Motor neuron (in vitro differentiated cells): ENCODE measurements around the gene RASA2. TPM values are rescaled to one million over a fixed set of nuclear protein-coding genes. Genes with fewer than 3 reads are reported as not detected.
"Not testable (repeated sequence)": the region's sequence is repeated elsewhere in the genome, so short reads cannot be mapped to it uniquely, and the experiment has no call there.

Experiments
- ATAC-seq, 8 experiments: fragments of 200-7000 bp; cut with Tn5 transposase; replicated peaks in 6 of 8; 2 replicates each; pipeline ENCODE4 v1.8.0; 2021; ENCODE audit warnings: mild to moderate bottlenecking in 8 of 8, moderate library complexity in 8 of 8
- H3K27ac ChIP-seq, 2 donors: fragments of 250-450 bp; sonication (Bioruptor Pico); 2 replicates each; pipeline ENCODE4 v1.9.0; 2021; ENCODE audit warnings: antibody characterized with exemption in 2 of 2, mild to moderate bottlenecking in 2 of 2, moderate library complexity in 1 of 2
- H3K4me1 ChIP-seq, 2 donors: fragments of 250-450 bp; sonication (Bioruptor Pico); replicated peaks in 1 of 2; 2 replicates each; pipeline ENCODE4 v1.6.1; 2021; ENCODE audit warnings: antibody characterized with exemption in 2 of 2, mild to moderate bottlenecking in 2 of 2, moderate library complexity in 1 of 2
- H3K4me3 ChIP-seq, 5 donors: fragments of 250-450 bp; sonication (Bioruptor Pico); 2 replicates each; pipeline ENCODE4 v1.9.0; 2021; ENCODE audit warnings: antibody characterized with exemption in 5 of 5, mild to moderate bottlenecking in 5 of 5, moderate library complexity in 4 of 5
- WGBS, 10 experiments: fragments of 450-650 bp; shearing (Covaris generic); methylation state at CpG; one replicate each; pipeline ENCODE4 v1.0.0; 2022; 5-methylcytosine and 5-hydroxymethylcytosine counted together
- in situ Hi-C, 9 experiments: fragments of 400-800 bp; cut with MboI; loops; one replicate each; pipeline ENCODE4 v1.15.0; 2021; ENCODE audit warnings: low sequenced_read_pairs in 9 of 9, low pct_unique_long_range_greater_than_20kb in 2 of 9; ENCODE audit not compliant: unreplicated experiment in 9 of 9
- total RNA-seq, 8 experiments: library from RNA; unstranded; fragments of 300-600 nt; gene quantifications; 2 replicates each; pipeline versions ENCODE4 v1.2.3 to v1.2.4, GENCODE V29; 2022

Gene RASA2
- total RNA-seq, 8 experiments from 2014 or later, result 6.8 to 19.0 (median 11.0) TPM

DNA sequence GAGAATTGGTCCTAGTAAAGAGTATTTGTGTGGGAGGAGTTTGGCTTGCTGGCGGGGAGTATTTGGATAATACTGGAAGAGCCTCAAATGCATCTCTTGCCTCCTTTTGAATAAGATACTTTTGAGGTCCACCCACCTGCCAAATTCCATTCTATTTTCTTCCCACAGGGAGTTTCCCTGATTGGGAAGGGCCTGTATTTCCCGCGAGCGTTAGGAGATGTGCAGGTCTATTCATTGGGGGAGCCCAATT is 406 bp upstream of the RASA2 start:
- H3K4me1 ChIP-seq, result peaks cover 15 to 22% of the 10 kb centered on the region in 2 donors
- in situ Hi-C loops, result no loop called here
- peak in 1 of 8 experiments; percentile 40 for ATAC-seq
- H3K4me3 ChIP-seq, result peak overlapping the region; percentile 72 to 99 (median 90)
- H3K27ac ChIP-seq, result no peak overlapping the region
- WGBS, 10 experiments, result 0 to 60% (median 0%) methylated on average over 1 to 3 of the region's 4 CpGs; no CpG with 5 or more reads in 3 of the 10 experiments

DNA sequence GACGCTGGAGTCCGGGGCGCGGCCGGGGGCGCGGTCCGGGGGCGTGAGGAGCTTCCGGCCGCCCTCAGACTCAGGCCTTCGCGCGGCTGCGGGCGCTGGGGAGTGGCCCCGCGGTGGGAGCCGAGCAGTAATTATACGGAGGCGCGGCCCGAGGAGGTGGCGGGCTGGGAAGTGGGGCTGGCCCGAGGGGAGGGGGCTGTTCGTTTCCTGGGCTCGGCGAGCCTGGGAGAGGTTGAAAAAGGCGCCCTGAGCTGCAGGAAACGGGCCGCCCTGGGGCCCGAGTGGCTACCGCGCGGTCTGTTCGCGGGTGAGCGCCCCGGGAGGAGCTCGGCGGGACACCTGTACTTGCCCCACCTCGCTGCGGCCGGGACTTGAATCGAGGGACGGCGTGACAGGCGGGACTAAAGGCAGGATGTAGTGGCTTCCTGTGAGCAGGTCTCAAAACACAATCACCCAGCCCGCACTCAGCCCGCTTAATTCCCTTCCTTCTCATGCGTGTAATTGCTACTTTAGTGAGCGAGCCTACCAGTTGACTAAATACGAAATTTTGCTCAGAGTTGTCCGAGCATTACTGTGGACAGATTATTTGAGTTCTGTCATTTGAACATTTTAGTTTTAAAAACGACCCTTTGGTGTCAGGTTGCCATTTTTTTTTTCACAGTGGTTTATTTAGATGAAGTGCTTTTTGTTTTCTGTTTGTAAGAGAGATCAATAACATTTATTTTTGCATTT is 860 bp downstream of the RASA2 start:
- Histone ChIP-seq H3K4me3 (peak overlapping the region; percentile 72 to 99 (median 90)), H3K27ac (peak overlapping the region; percentile 83 to 91), H3K4me1 (peaks cover 15 to 22% of the 10 kb centered on the region in 2 donors)
- 0 to 2% (median 0%) methylated on average over 1 to 13 of the region's 55 CpGs; no CpG with 5 or more reads in 1 of the 10 experiments for WGBS, 10 experiments
- peak in 3 of 8 experiments; percentile 50 to 71 (median 50) for ATAC-seq
- in situ Hi-C loops, result no loop called here

DNA sequence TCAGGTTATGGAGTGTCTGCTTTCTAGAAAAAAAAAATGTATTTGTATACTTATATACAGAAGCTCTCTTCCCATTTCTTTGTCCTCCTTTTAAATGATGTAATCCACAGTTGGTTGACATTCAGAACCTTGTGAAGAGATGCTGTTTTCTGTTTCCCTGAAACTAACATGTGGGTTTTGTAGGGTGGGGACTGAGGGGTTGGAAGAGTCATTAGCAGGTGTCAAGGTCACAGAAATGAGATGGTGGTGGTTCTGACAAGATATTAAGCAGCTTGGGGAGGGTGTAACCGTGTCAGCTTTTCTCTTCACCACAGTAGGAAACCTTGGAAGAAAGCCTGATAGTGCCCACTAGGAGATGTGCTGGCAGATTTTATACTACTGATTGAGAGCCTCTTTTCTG is 2.4 kb downstream of the RASA2 start:
- 60 to 100% (median 71%) methylated on average over 1 of the region's 1 CpG; no CpG with 5 or more reads in 5 of the 10 experiments for whole genome bisulfite sequencing, 10 experiments
- in situ Hi-C loops, result no loop called here
- H3K27ac ChIP-seq, result no peak overlapping the region
- ATAC-seq, result no peak
- H3K4me1 ChIP-seq, result peaks cover 15 to 22% of the 10 kb centered on the region in 2 donors
- H3K4me3 ChIP-seq, result peak overlapping the region in 2 of 5 donors; percentile 4 to 90

DNA sequence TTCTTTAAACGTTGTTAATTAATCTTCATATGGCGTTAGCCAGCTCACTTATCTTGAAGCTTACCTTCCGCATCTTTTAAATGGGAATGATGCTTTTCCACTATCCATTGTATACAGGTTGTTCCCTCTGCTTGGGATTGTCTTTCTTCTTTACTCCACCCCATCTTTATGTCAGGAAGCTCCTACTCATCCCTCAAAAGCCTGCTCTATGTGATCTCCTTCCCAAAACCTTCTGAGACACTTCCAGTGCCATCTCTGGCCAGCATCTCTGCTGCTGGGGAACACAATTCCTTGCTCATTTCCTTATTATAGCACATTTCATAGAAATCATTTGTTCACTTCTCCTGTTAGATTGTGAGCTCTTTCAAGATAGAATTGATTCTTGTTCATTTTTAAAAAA is 4.3 kb downstream of the RASA2 start:
- in situ Hi-C loops, result no loop called here
- no peak for ATAC-seq
- Histone ChIP-seq H3K27ac (no peak overlapping the region), H3K4me1 (peaks cover 13 to 21% of the 10 kb centered on the region in 2 donors), H3K4me3 (no peak overlapping the region)
- 70 to 100% (median 93%) methylated on average over 1 to 3 of the region's 3 CpGs; no CpG with 5 or more reads in 1 of the 10 experiments for WGBS, 10 experiments

DNA sequence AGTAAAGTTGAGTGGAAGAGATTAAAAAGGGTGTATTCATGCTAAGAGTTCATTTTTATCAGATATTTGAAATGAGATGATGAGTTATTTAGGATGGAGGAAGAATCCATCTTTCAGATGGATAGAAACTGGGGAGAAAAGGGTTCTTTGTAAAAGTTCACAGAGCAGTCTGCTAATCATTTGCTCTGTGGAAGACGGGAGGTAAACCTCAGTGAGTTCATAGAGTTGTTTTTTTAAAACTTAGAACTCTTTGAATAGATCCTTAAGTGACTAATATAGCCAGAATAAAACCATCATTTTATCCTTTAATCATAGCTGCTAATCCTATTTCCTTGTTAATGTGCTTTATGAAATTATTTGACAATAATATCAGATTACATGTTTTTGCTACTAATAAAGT is 5.1 kb downstream of the RASA2 start:
- in situ Hi-C loops, result no loop called here
- peaks cover 9 to 16% of the 10 kb centered on the region in 2 donors for H3K4me1 ChIP-seq
- no peak overlapping the region for H3K4me3 ChIP-seq
- no peak overlapping the region for H3K27ac ChIP-seq
- 60 to 100% (median 80%) methylated on average over 1 of the region's 1 CpG; no CpG with 5 or more reads in 5 of the 10 experiments for WGBS, 10 experiments
- ATAC-seq, result no peak

DNA sequence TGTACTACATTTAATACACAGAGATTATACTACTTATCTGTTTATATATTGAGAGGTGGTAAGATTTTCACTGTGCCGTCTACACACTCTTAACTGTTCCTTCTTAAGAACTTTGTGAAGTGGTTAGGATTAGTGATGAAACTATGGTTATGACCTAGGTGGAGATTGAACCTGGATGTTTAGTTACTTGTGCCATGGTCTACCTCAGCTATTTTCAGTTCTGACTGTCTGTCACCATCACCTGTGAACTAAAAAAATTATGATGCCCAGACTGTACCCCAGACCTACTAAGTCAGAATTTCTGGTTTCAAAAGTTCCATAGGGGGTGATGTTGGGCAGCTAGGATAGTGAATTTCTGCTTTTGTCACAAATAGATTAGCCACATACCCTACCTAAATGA is 6.4 kb downstream of the RASA2 start:
- Histone ChIP-seq H3K4me3 (no peak overlapping the region), H3K4me1 (peaks cover 9 to 15% of the 10 kb centered on the region in 2 donors), H3K27ac (no peak overlapping the region)
- ATAC-seq, result no peak
- WGBS, 10 experiments, result 80 to 100% (median 100%) methylated on average over 1 of the region's 1 CpG; no CpG with 5 or more reads in 3 of the 10 experiments
- in situ Hi-C loops, result no loop called here

DNA sequence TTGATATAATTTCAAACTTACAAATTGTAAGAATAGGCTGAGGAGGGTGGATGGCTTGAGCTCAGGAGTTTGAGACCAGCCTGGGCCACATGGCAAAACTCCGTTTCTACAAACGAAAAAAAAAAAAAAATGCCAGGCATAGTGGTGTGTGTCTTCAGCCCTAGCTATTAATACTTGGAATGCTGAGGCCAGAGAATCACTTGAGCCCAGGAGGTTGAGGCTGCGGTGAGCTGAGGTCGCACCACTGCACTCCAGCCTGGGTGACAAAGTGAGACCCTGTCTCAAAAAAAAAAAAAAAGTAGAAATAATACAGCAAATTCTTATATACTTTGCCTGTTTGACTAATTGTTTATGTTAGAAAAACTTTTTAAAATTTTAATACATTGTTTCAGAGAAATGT is 10.8 kb downstream of the RASA2 start:
- ATAC-seq, H3K4me1 ChIP-seq, H3K27ac ChIP-seq, H3K4me3 ChIP-seq, in situ Hi-C loops: not testable (repeated sequence)
- 59 to 100% (median 80%) methylated on average over 1 to 4 of the region's 4 CpGs; no CpG with 5 or more reads in 2 of the 10 experiments for WGBS, 10 experiments

DNA sequence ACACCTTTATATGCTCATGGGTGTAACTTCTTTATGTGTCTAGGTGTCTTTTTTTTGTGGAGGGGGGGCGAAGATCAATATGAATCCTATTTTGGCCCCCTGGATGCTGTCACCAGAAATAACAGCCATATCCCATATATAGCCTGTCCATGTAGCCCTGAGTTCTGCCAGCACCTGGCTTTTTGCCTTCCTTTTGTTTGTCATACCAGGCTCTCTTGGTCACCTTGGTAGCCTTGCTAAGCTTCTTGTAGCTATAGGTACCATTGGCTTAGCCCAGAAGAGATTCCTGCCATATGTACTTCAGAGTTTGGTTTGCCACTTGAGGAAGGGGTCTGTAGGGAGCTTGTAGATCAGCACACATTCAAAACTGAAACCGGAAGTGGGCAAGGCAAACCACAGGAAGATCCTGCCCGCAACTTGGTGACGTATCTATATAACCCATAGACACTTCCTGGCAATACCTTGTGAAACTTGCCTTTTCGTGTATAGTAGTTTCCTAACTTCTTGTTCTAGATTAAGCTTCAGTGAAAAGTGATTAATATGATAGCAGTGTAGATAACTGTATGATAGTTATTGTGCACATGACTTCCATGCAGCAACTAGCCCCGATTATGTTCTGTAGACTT is 11.9 kb downstream of the RASA2 start:
- in situ Hi-C loops, result no loop called here
- 80 to 100% (median 94%) methylated on average over 2 to 6 of the region's 6 CpGs; no CpG with 5 or more reads in 2 of the 10 experiments for WGBS, 10 experiments

DNA sequence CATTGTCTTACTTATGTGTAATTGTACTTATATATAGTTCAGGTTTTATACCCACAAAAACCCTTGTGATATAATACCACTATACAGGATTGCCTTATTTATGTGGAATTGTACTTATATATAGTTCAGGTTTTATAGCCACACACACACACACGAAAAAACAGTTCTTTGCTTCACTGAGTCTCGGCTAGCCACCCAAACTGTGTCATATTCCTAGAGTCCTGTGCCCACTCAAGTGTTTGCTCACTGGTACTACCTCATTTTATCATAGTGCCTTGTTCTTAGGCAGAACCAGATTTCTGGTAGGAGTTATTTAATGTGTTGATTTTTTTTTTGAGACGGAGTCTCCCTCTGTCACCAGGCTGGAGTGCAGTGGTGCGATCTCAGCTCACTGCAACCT is 12.5 kb downstream of the RASA2 start:
- Histone ChIP-seq H3K27ac (no peak overlapping the region), H3K4me3 (no peak overlapping the region), H3K4me1 (no peaks in the 10 kb centered on the region)
- 83 to 100% (median 100%) methylated on average over 2 to 4 of the region's 4 CpGs; no CpG with 5 or more reads in 1 of the 10 experiments for WGBS, 10 experiments
- ATAC-seq, result no peak
- in situ Hi-C loops, result no loop called here

More for the DNA sequence above, 11.9 kb downstream of the RASA2 start:
- H3K27ac ChIP-seq, result no peak overlapping the region
- H3K4me3 ChIP-seq, result no peak overlapping the region
- no peaks in the 10 kb centered on the region for H3K4me1 ChIP-seq
- ATAC-seq, result peak in 1 of 8 experiments; percentile 78

DNA sequence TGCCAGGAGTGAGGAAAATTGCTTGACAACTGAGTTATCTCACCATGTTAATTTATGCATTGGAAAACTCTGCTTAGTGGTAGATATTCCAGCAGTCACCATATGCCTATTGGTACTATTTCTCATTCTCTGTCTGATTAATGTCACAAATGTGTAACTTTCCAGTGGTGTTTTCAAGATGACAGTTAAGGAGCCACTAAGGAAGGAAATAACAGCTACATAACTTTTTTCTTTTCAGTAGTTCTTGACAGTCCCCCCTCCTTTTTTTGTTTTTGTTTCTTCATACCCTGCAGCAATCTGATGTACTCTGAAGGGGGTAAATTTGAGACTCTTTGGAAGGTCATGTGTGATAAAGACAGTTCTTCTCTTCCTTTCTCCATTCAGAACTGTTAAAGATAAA is 13.1 kb downstream of the RASA2 start:
- ATAC-seq, result no peak
- in situ Hi-C loops, result no loop called here
- H3K4me1 ChIP-seq, result no peaks in the 10 kb centered on the region
- H3K27ac ChIP-seq, result no peak overlapping the region
- H3K4me3 ChIP-seq, result no peak overlapping the region

DNA sequence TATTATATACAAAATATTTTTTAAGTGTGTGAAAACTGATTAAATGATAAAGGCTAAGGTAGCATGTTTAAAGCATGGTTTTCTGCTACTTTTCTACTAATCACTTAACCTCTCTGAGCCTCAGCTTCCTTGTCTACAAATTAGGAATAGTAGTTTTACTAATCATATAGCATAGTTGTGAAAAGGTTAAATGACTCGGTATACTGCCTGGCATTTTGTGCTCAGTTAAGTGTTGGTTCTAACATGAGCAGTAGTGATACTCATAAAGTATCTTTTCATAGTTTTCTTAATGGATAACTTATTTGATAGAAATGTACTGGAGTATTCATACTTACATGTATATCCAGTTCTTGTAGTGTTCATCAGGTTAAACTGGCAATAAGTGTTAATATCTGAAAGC is 13.6 kb downstream of the RASA2 start:
- no peaks in the 10 kb centered on the region for H3K4me1 ChIP-seq
- ATAC-seq, result no peak
- H3K4me3 ChIP-seq, result no peak overlapping the region
- in situ Hi-C loops, result no loop called here
- WGBS, 10 experiments, result 20 to 100% (median 100%) methylated on average over 1 of the region's 1 CpG; no CpG with 5 or more reads in 2 of the 10 experiments
- no peak overlapping the region for H3K27ac ChIP-seq

DNA sequence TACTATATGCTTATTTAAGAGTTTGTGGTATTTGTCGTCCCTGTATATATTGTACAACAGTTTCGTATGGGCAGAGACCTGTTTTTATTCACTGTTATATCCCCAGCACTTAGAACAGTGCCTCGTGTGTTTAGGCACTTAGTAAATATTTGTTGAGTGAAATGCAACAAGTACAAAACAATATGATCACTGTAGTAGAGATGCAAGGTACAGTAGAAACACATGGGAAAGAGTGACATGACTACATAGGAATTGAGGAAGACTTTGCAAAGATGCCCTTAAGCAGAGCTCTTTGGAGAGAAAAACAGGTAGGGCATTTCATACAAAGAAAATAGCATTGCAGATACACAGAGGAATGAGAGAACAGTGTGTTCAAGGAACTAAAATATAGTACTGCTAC is 18.3 kb downstream of the RASA2 start:
- Histone ChIP-seq H3K4me1 (no peaks in the 10 kb centered on the region), H3K4me3 (no peak overlapping the region), H3K27ac (no peak overlapping the region)
- in situ Hi-C loops, result no loop called here
- WGBS, 10 experiments, result 75 to 100% (median 97%) methylated on average over 1 to 3 of the region's 3 CpGs; no CpG with 5 or more reads in 2 of the 10 experiments
- no peak for ATAC-seq

DNA sequence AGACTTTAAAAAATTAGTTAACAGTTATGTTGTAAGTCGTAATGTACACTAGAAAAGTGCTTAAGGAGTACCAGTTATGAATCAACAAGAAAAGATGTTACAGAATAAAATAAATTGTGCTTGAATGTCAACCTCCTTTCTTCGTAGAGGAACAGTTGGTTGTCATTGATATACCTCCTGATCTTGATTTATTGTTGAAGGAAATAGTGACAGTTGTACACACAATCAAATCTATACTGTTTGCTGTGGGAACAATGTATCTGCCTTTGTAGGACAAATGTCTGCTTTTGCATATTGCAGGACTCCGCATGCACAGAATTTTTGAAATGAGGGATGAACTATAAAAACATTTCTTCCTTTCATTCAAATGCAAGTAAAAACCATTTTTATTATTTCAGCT is 19.2 kb downstream of the RASA2 start:
- in situ Hi-C loops, result no loop called here
- no peak for ATAC-seq
- no peak overlapping the region for H3K27ac ChIP-seq
- H3K4me1 ChIP-seq, result no peaks in the 10 kb centered on the region
- 88 to 100% (median 93%) methylated on average over 2 to 3 of the region's 3 CpGs for WGBS, 10 experiments
- H3K4me3 ChIP-seq, result no peak overlapping the region
